Measurements from ENCODE around the gene LTBP1. TPM values are rescaled to one million over a fixed set of nuclear protein-coding genes. Genes with fewer than 3 reads are reported as not detected.
"Not testable (repeated sequence)": the region's sequence is repeated elsewhere in the genome, so short reads cannot be mapped to it uniquely, and the experiment has no call there.

Gene LTBP1
- polyA plus RNA-seq, 2 donors: 4.3 to 13.9 TPM

- no peaks in the 10 kb centered on the region for H3K9me3 ChIP-seq (ENCODE audit: control insufficient read depth in 2 of 2, insufficient read depth in 1 of 2, low read depth in 1 of 2, low read length in 1 of 2)
- no peaks in the 10 kb centered on the region for H3K36me3 ChIP-seq (ENCODE audit: control insufficient read depth in 2 of 2, insufficient read depth in 2 of 2, low read length in 1 of 2)
- no peaks in the 10 kb centered on the region for H3K27me3 ChIP-seq (ENCODE audit: control insufficient read depth in 1 of 2, insufficient read depth in 2 of 2, low read length in 2 of 2)
- H3K27ac ChIP-seq (ENCODE audit: low read depth in 2 of 2, low read length in 1 of 2): no peak overlapping the region
- no peaks in the 10 kb centered on the region for H3K4me1 ChIP-seq (ENCODE audit: control insufficient read depth in 2 of 2, insufficient read depth in 2 of 2, low read length in 1 of 2)
- H3K4me3 ChIP-seq (ENCODE audit: low read depth in 1 of 2, low read length in 2 of 2): no peak overlapping the region
- 88 to 96% methylated on average over 2 of the region's 2 CpGs for WGBS, 2 donors
Measured at GRCh38 chr2:33384599-33384961, 437.8 kb downstream of the LTBP1 start.

- no peaks in the 10 kb centered on the region for H3K36me3 ChIP-seq (ENCODE audit: control insufficient read depth in 2 of 2, insufficient read depth in 2 of 2, low read length in 1 of 2)
- WGBS, 2 donors: 93% methylated on average over 14 of the region's 14 CpGs
Measured at GRCh38 chr2:33388996-33389395, 442.2 kb downstream of the LTBP1 start.

GRCh38 chr2:33389695-33390094, 442.9 kb downstream of the LTBP1 start:
- not testable (repeated sequence) for H3K27ac ChIP-seq (ENCODE audit: low read depth in 2 of 2, low read length in 1 of 2); H3K36me3 ChIP-seq (ENCODE audit: control insufficient read depth in 2 of 2, insufficient read depth in 2 of 2, low read length in 1 of 2); H3K4me3 ChIP-seq (ENCODE audit: low read depth in 1 of 2, low read length in 2 of 2); H3K27me3 ChIP-seq (ENCODE audit: control insufficient read depth in 1 of 2, insufficient read depth in 2 of 2, low read length in 2 of 2); H3K9me3 ChIP-seq (ENCODE audit: control insufficient read depth in 2 of 2, insufficient read depth in 1 of 2, low read depth in 1 of 2, low read length in 1 of 2); H3K4me1 ChIP-seq (ENCODE audit: control insufficient read depth in 2 of 2, insufficient read depth in 2 of 2, low read length in 1 of 2)
- 87 to 89% methylated on average over 6 of the region's 6 CpGs for WGBS, 2 donors

More at GRCh38 chr2:33388996-33389395, 442.2 kb downstream of the LTBP1 start:
- no peak overlapping the region for H3K4me3 ChIP-seq (ENCODE audit: low read depth in 1 of 2, low read length in 2 of 2)
- H3K9me3 ChIP-seq (ENCODE audit: control insufficient read depth in 2 of 2, insufficient read depth in 1 of 2, low read depth in 1 of 2, low read length in 1 of 2): no peaks in the 10 kb centered on the region
- H3K27ac ChIP-seq (ENCODE audit: low read depth in 2 of 2, low read length in 1 of 2): no peak overlapping the region
- no peaks in the 10 kb centered on the region for H3K27me3 ChIP-seq (ENCODE audit: control insufficient read depth in 1 of 2, insufficient read depth in 2 of 2, low read length in 2 of 2)
- H3K4me1 ChIP-seq (ENCODE audit: control insufficient read depth in 2 of 2, insufficient read depth in 2 of 2, low read length in 1 of 2): no peaks in the 10 kb centered on the region

GRCh38 chr2:33391529-33392255, 444.9 kb downstream of the LTBP1 start:
- no peak overlapping the region for H3K27ac ChIP-seq (ENCODE audit: low read depth in 2 of 2, low read length in 1 of 2)
- no peaks in the 10 kb centered on the region for H3K27me3 ChIP-seq (ENCODE audit: control insufficient read depth in 1 of 2, insufficient read depth in 2 of 2, low read length in 2 of 2)
- no peaks in the 10 kb centered on the region for H3K36me3 ChIP-seq (ENCODE audit: control insufficient read depth in 2 of 2, insufficient read depth in 2 of 2, low read length in 1 of 2)
- H3K9me3 ChIP-seq (ENCODE audit: control insufficient read depth in 2 of 2, insufficient read depth in 1 of 2, low read depth in 1 of 2, low read length in 1 of 2): no peaks in the 10 kb centered on the region
- H3K4me1 ChIP-seq (ENCODE audit: control insufficient read depth in 2 of 2, insufficient read depth in 2 of 2, low read length in 1 of 2): no peaks in the 10 kb centered on the region
- H3K4me3 ChIP-seq (ENCODE audit: low read depth in 1 of 2, low read length in 2 of 2): no peak overlapping the region
- 67 to 70% methylated on average over 5 of the region's 5 CpGs for WGBS, 2 donors

GRCh38 chr2:33392366-33392765, 445.6 kb downstream of the LTBP1 start:
- H3K27ac ChIP-seq (ENCODE audit: low read depth in 2 of 2, low read length in 1 of 2): no peak overlapping the region
- 84 to 86% methylated on average over 4 of the region's 4 CpGs for WGBS, 2 donors
- no peaks in the 10 kb centered on the region for H3K36me3 ChIP-seq (ENCODE audit: control insufficient read depth in 2 of 2, insufficient read depth in 2 of 2, low read length in 1 of 2)
- H3K9me3 ChIP-seq (ENCODE audit: control insufficient read depth in 2 of 2, insufficient read depth in 1 of 2, low read depth in 1 of 2, low read length in 1 of 2): no peaks in the 10 kb centered on the region
- no peaks in the 10 kb centered on the region for H3K4me1 ChIP-seq (ENCODE audit: control insufficient read depth in 2 of 2, insufficient read depth in 2 of 2, low read length in 1 of 2)
- H3K4me3 ChIP-seq (ENCODE audit: low read depth in 1 of 2, low read length in 2 of 2): no peak overlapping the region
- H3K27me3 ChIP-seq (ENCODE audit: control insufficient read depth in 1 of 2, insufficient read depth in 2 of 2, low read length in 2 of 2): no peaks in the 10 kb centered on the region

- H3K36me3 ChIP-seq (ENCODE audit: control insufficient read depth in 2 of 2, insufficient read depth in 2 of 2, low read length in 1 of 2): no peaks in the 10 kb centered on the region
- no peaks in the 10 kb centered on the region for H3K9me3 ChIP-seq (ENCODE audit: control insufficient read depth in 2 of 2, insufficient read depth in 1 of 2, low read depth in 1 of 2, low read length in 1 of 2)
- H3K4me3 ChIP-seq (ENCODE audit: low read depth in 1 of 2, low read length in 2 of 2): no peak overlapping the region
- WGBS, 2 donors: 89 to 90% methylated on average over 3 of the region's 3 CpGs
- no peak overlapping the region for H3K27ac ChIP-seq (ENCODE audit: low read depth in 2 of 2, low read length in 1 of 2)
- no peaks in the 10 kb centered on the region for H3K4me1 ChIP-seq (ENCODE audit: control insufficient read depth in 2 of 2, insufficient read depth in 2 of 2, low read length in 1 of 2)
- no peaks in the 10 kb centered on the region for H3K27me3 ChIP-seq (ENCODE audit: control insufficient read depth in 1 of 2, insufficient read depth in 2 of 2, low read length in 2 of 2)
Measured at GRCh38 chr2:33395034-33395433, 448.3 kb downstream of the LTBP1 start.

GRCh38 chr2:33395655-33396249, 449.0 kb downstream of the LTBP1 start:
- no peak overlapping the region for H3K4me3 ChIP-seq (ENCODE audit: low read depth in 1 of 2, low read length in 2 of 2)
- H3K4me1 ChIP-seq (ENCODE audit: control insufficient read depth in 2 of 2, insufficient read depth in 2 of 2, low read length in 1 of 2): no peaks in the 10 kb centered on the region
- H3K9me3 ChIP-seq (ENCODE audit: control insufficient read depth in 2 of 2, insufficient read depth in 1 of 2, low read depth in 1 of 2, low read length in 1 of 2): no peaks in the 10 kb centered on the region
- H3K27ac ChIP-seq (ENCODE audit: low read depth in 2 of 2, low read length in 1 of 2): no peak overlapping the region
- no peaks in the 10 kb centered on the region for H3K36me3 ChIP-seq (ENCODE audit: control insufficient read depth in 2 of 2, insufficient read depth in 2 of 2, low read length in 1 of 2)
- H3K27me3 ChIP-seq (ENCODE audit: control insufficient read depth in 1 of 2, insufficient read depth in 2 of 2, low read length in 2 of 2): no peaks in the 10 kb centered on the region

GRCh38 chr2:33404321-33404720, 457.6 kb downstream of the LTBP1 start:
- Histone ChIP-seq H3K27me3 (ENCODE audit: control insufficient read depth in 1 of 2, insufficient read depth in 2 of 2, low read length in 2 of 2) (no peaks in the 10 kb centered on the region), H3K9me3 (ENCODE audit: control insufficient read depth in 2 of 2, insufficient read depth in 1 of 2, low read depth in 1 of 2, low read length in 1 of 2) (no peaks in the 10 kb centered on the region), H3K4me1 (ENCODE audit: control insufficient read depth in 2 of 2, insufficient read depth in 2 of 2, low read length in 1 of 2) (no peaks in the 10 kb centered on the region), H3K27ac (ENCODE audit: low read depth in 2 of 2, low read length in 1 of 2) (no peak overlapping the region), H3K36me3 (ENCODE audit: control insufficient read depth in 2 of 2, insufficient read depth in 2 of 2, low read length in 1 of 2) (no peaks in the 10 kb centered on the region), H3K4me3 (ENCODE audit: low read depth in 1 of 2, low read length in 2 of 2) (no peak overlapping the region)
- 89 to 93% methylated on average over 5 of the region's 5 CpGs for WGBS, 2 donors

- H3K4me1 ChIP-seq (ENCODE audit: control insufficient read depth in 2 of 2, insufficient read depth in 2 of 2, low read length in 1 of 2): no peaks in the 10 kb centered on the region
- no peak overlapping the region for H3K4me3 ChIP-seq (ENCODE audit: low read depth in 1 of 2, low read length in 2 of 2)
- H3K9me3 ChIP-seq (ENCODE audit: control insufficient read depth in 2 of 2, insufficient read depth in 1 of 2, low read depth in 1 of 2, low read length in 1 of 2): no peaks in the 10 kb centered on the region
- H3K27me3 ChIP-seq (ENCODE audit: control insufficient read depth in 1 of 2, insufficient read depth in 2 of 2, low read length in 2 of 2): no peaks in the 10 kb centered on the region
- H3K36me3 ChIP-seq (ENCODE audit: control insufficient read depth in 2 of 2, insufficient read depth in 2 of 2, low read length in 1 of 2): no peaks in the 10 kb centered on the region
- 40 to 46% methylated on average over 2 of the region's 2 CpGs for WGBS, 2 donors
- H3K27ac ChIP-seq (ENCODE audit: low read depth in 2 of 2, low read length in 1 of 2): no peak overlapping the region
Measured at GRCh38 chr2:33406622-33407021, 459.9 kb downstream of the LTBP1 start.

GRCh38 chr2:33408109-33408508, 461.4 kb downstream of the LTBP1 start:
- H3K9me3 ChIP-seq (ENCODE audit: control insufficient read depth in 2 of 2, insufficient read depth in 1 of 2, low read depth in 1 of 2, low read length in 1 of 2): no peaks in the 10 kb centered on the region
- 87 to 93% methylated on average over 2 of the region's 2 CpGs for WGBS, 2 donors
- H3K27me3 ChIP-seq (ENCODE audit: control insufficient read depth in 1 of 2, insufficient read depth in 2 of 2, low read length in 2 of 2): no peaks in the 10 kb centered on the region
- H3K27ac ChIP-seq (ENCODE audit: low read depth in 2 of 2, low read length in 1 of 2): no peak overlapping the region
- no peaks in the 10 kb centered on the region for H3K36me3 ChIP-seq (ENCODE audit: control insufficient read depth in 2 of 2, insufficient read depth in 2 of 2, low read length in 1 of 2)
- H3K4me3 ChIP-seq (ENCODE audit: low read depth in 1 of 2, low read length in 2 of 2): no peak overlapping the region
- H3K4me1 ChIP-seq (ENCODE audit: control insufficient read depth in 2 of 2, insufficient read depth in 2 of 2, low read length in 1 of 2): no peaks in the 10 kb centered on the region

Measured in esophagus (tissue), 2 donors.